HK-2 (cell line): ENCODE data around the gene BCAR3.

Source experiments
- DNase-seq: peaks from one replicate; pipeline ENCODE4 v3.0.0-alpha.2; 2018; ENCODE audit not compliant: unreplicated experiment

Gene BCAR3

GRCh38 chr1:93616221-93616995, 65.2 kb downstream of the BCAR3 start:
- DNase-seq, result no peak

- no peak for DNase-seq
Measured at GRCh38 chr1:93615582-93616150, 66.0 kb downstream of the BCAR3 start.

GRCh38 chr1:93614986-93615581, 66.6 kb downstream of the BCAR3 start:
- no peak for DNase-seq

GRCh38 chr1:93614541-93614940, 67.1 kb downstream of the BCAR3 start:
- no peak for DNase-seq

GRCh38 chr1:93613898-93614297, 67.7 kb downstream of the BCAR3 start:
- no peak for DNase-seq

- DNase-seq, result no peak
Measured at GRCh38 chr1:93612510-93612909, 69.1 kb downstream of the BCAR3 start.

GRCh38 chr1:93611668-93612067, 70.0 kb downstream of the BCAR3 start:
- no peak for DNase-seq

- DNase-seq, result no peak
Measured at GRCh38 chr1:93609536-93609935, 72.1 kb downstream of the BCAR3 start.

- DNase-seq, result no peak
Measured at GRCh38 chr1:93608187-93609109, 73.2 kb downstream of the BCAR3 start.

- no peak for DNase-seq
Measured at GRCh38 chr1:93607814-93608186, 73.8 kb downstream of the BCAR3 start.

- DNase-seq, result no peak
Measured at GRCh38 chr1:93605812-93606512, 75.7 kb downstream of the BCAR3 start.

- no peak for DNase-seq
Measured at GRCh38 chr1:93605026-93605568, 76.5 kb downstream of the BCAR3 start.

- no peak for DNase-seq
Measured at GRCh38 chr1:93604411-93604810, 77.2 kb downstream of the BCAR3 start.

- DNase-seq, result no peak
Measured at GRCh38 chr1:93603601-93604000, 78.0 kb downstream of the BCAR3 start.

- DNase-seq, result no peak
Measured at GRCh38 chr1:93603106-93603505, 78.5 kb downstream of the BCAR3 start.

- no peak for DNase-seq
Measured at GRCh38 chr1:93602101-93602500, 79.5 kb downstream of the BCAR3 start.

- no peak for DNase-seq
Measured at GRCh38 chr1:93601686-93602085, 80.0 kb downstream of the BCAR3 start.

GRCh38 chr1:93600663-93601062, 81.0 kb downstream of the BCAR3 start:
- DNase-seq, result no peak

- DNase-seq, result no peak
Measured at GRCh38 chr1:93599479-93599878, 82.2 kb downstream of the BCAR3 start.

- no peak for DNase-seq
Measured at GRCh38 chr1:93598861-93599439, 82.7 kb downstream of the BCAR3 start.

GRCh38 chr1:93598396-93598795, 83.2 kb downstream of the BCAR3 start:
- DNase-seq, result no peak
